NT2/D1 (cell line): ENCODE data around the gene MLPH.

Experiments
- DNase-seq: peaks from one replicate; pipeline ENCODE4 v3.0.0-alpha.2; 2011; ENCODE audit warnings: low read depth, low spot score
- H3K27me3 ChIP-seq: 2 replicates; pipeline ENCODE4 v1.6.0; 2011; ENCODE audit warnings: mild to moderate bottlenecking; ENCODE audit not compliant: insufficient read length, insufficient read depth
- H3K36me3 ChIP-seq: 2 replicates; pipeline ENCODE4 v1.6.1; 2011; ENCODE audit warnings: mild to moderate bottlenecking, low read length, mixed read lengths; ENCODE audit not compliant: insufficient read depth, insufficient read length
- H3K4me1 ChIP-seq: 2 replicates; pipeline ENCODE4 v1.5.1; 2011; ENCODE audit not compliant: insufficient read depth, insufficient read length
- H3K4me3 ChIP-seq: 2 replicates; pipeline ENCODE4 v1.5.1; 2011; ENCODE audit warnings: low read depth; ENCODE audit not compliant: insufficient read length
- H3K9ac ChIP-seq: 2 replicates; pipeline ENCODE4 v1.6.0; 2011; ENCODE audit warnings: low read depth; ENCODE audit not compliant: insufficient read length
- H3K9me3 ChIP-seq: 2 replicates; pipeline ENCODE4 v1.5.1; 2011; ENCODE audit warnings: mild to moderate bottlenecking, low read length; ENCODE audit not compliant: insufficient read depth
- SUZ12 ChIP-seq: IDR thresholded peaks from 2 replicates; pipeline ENCODE4 v1.6.1; 2011; ENCODE audit not compliant: insufficient read length, insufficient read depth; ENCODE audit errors: extremely low read depth
- YY1 ChIP-seq: IDR thresholded peaks from 2 replicates; pipeline ENCODE4 v1.6.1; 2011; ENCODE audit not compliant: insufficient read length, insufficient read depth
- ZNF274 ChIP-seq: IDR thresholded peaks from 2 replicates; pipeline ENCODE4 v1.6.1; 2011; ENCODE audit warnings: mild to moderate bottlenecking, low read depth, low read length

The MLPH gene

GRCh38 chr2:237469849-237470248 is 17.2 kb upstream of the MLPH start:
- H3K4me1 ChIP-seq, result peaks cover 14% of the 10 kb centered on the region
- DNase-seq, result no peak
- H3K27me3 ChIP-seq, result no peaks in the 10 kb centered on the region
- H3K36me3 ChIP-seq, result no peaks in the 10 kb centered on the region
- no peak overlapping the region for H3K4me3 ChIP-seq
- no peak overlapping the region for H3K9ac ChIP-seq
- no peaks in the 10 kb centered on the region for H3K9me3 ChIP-seq
- no peak for TF ChIP-seq ZNF274
- TF ChIP-seq YY1, result no peak
- TF ChIP-seq SUZ12, result no peak

- H3K4me1 ChIP-seq, result peaks cover 14% of the 10 kb centered on the region
- no peaks in the 10 kb centered on the region for H3K36me3 ChIP-seq
- no peak for DNase-seq
- no peak overlapping the region for H3K4me3 ChIP-seq
- no peaks in the 10 kb centered on the region for H3K9me3 ChIP-seq
- no peak overlapping the region for H3K9ac ChIP-seq
- no peak for TF ChIP-seq SUZ12
- no peak for TF ChIP-seq ZNF274
- TF ChIP-seq YY1, result no peak
- H3K27me3 ChIP-seq, result peaks cover 5% of the 10 kb centered on the region
Observed at GRCh38 chr2:237470914-237471313, 16.1 kb upstream of the MLPH start.

- Histone ChIP-seq H3K36me3 (no peaks in the 10 kb centered on the region), H3K27me3 (peaks cover 12% of the 10 kb centered on the region), H3K9ac (peak overlapping the region; percentile 58), H3K9me3 (no peaks in the 10 kb centered on the region), H3K4me3 (no peak overlapping the region), H3K4me1 (peaks cover 16% of the 10 kb centered on the region)
- DNase-seq, result peak; percentile 46
- TF ChIP-seq ZNF274 (no peak), YY1 (no peak), SUZ12 (no peak)
Observed at GRCh38 chr2:237471438-237472186, 15.4 kb upstream of the MLPH start.

GRCh38 chr2:237472187-237472712 is 14.8 kb upstream of the MLPH start:
- Histone ChIP-seq H3K27me3 (peaks cover 18% of the 10 kb centered on the region), H3K4me3 (no peak overlapping the region), H3K9ac (no peak overlapping the region), H3K36me3 (no peaks in the 10 kb centered on the region), H3K9me3 (no peaks in the 10 kb centered on the region), H3K4me1 (peaks cover 16% of the 10 kb centered on the region)
- TF ChIP-seq SUZ12 (no peak), ZNF274 (no peak), YY1 (no peak)
- DNase-seq, result no peak

GRCh38 chr2:237472909-237473877 is 13.9 kb upstream of the MLPH start:
- Histone ChIP-seq H3K4me3 (no peak overlapping the region), H3K27me3 (peaks cover 27% of the 10 kb centered on the region), H3K9ac (no peak overlapping the region), H3K9me3 (no peaks in the 10 kb centered on the region), H3K36me3 (no peaks in the 10 kb centered on the region), H3K4me1 (peaks cover 16% of the 10 kb centered on the region)
- DNase-seq, result no peak
- TF ChIP-seq ZNF274, result no peak
- TF ChIP-seq YY1, result no peak
- TF ChIP-seq SUZ12, result no peak

- no peaks in the 10 kb centered on the region for H3K9me3 ChIP-seq
- no peak for TF ChIP-seq ZNF274
- no peak for TF ChIP-seq SUZ12
- TF ChIP-seq YY1, result no peak
- H3K36me3 ChIP-seq, result no peaks in the 10 kb centered on the region
- H3K4me3 ChIP-seq, result peak overlapping the region; percentile 69
- H3K9ac ChIP-seq, result peak overlapping the region; percentile 86
- peaks cover 35% of the 10 kb centered on the region for H3K27me3 ChIP-seq
- DNase-seq, result no peak
- peaks cover 16% of the 10 kb centered on the region for H3K4me1 ChIP-seq
Observed at GRCh38 chr2:237473878-237474441, 13.1 kb upstream of the MLPH start.

GRCh38 chr2:237474442-237474911 is 12.6 kb upstream of the MLPH start:
- Histone ChIP-seq H3K27me3 (peaks cover 40% of the 10 kb centered on the region), H3K36me3 (no peaks in the 10 kb centered on the region), H3K9me3 (no peaks in the 10 kb centered on the region), H3K4me1 (peaks cover 16% of the 10 kb centered on the region), H3K9ac (peak overlapping the region; percentile 86), H3K4me3 (peak overlapping the region; percentile 69)
- TF ChIP-seq YY1, result no peak
- no peak for TF ChIP-seq ZNF274
- no peak for TF ChIP-seq SUZ12
- DNase-seq, result no peak
